Cerebellar cortex (tissue), 1 donor: Measurements from ENCODE around the gene POLR3C.
A peak's percentile ranks its signal among the peaks of the same experiment; 100 is the strongest.

ENCODE experiments used
- DNase-seq: peaks from one replicate; pipeline ENCODE4 v3.0.0-alpha.2; 2015; ENCODE audit warnings: low spot score

Gene POLR3C

GRCh38 chr1:145871994-145872924, 48.3 kb downstream of the POLR3C start:
- peak; percentile 67 for DNase-seq

GRCh38 chr1:145874646-145875045, 50.6 kb downstream of the POLR3C start:
- DNase-seq = no peak

GRCh38 chr1:145877923-145878486, 54.0 kb downstream of the POLR3C start:
- no peak for DNase-seq

- no peak for DNase-seq
These were observed 54.7 kb downstream of the POLR3C start for GRCh38 chr1:145878724-145879123.

GRCh38 chr1:145879775-145880174, 55.8 kb downstream of the POLR3C start:
- DNase-seq = no peak

GRCh38 chr1:145884675-145885074, 60.7 kb downstream of the POLR3C start:
- DNase-seq = no peak

- DNase-seq = peak; percentile 87
These were observed 61.8 kb downstream of the POLR3C start, which contains the start of gene ANKRD35 for GRCh38 chr1:145885738-145886287. Gene ANKRD35, minus strand, starts transcription at chr1:145885866. Its CDS starts 108 bp downstream, at chr1:145885758.

- no peak for DNase-seq
These were observed 62.4 kb downstream of the POLR3C start for GRCh38 chr1:145886390-145886789.

GRCh38 chr1:145886816-145887215, 62.8 kb downstream of the POLR3C start:
- DNase-seq = no peak

- DNase-seq = no peak
These were observed 63.6 kb downstream of the POLR3C start for GRCh38 chr1:145887631-145888030.

- DNase-seq = no peak
These were observed 65.7 kb downstream of the POLR3C start for GRCh38 chr1:145889722-145890121.

GRCh38 chr1:145891143-145891542, 67.1 kb downstream of the POLR3C start:
- DNase-seq = no peak

GRCh38 chr1:145891587-145892485, 67.8 kb downstream of the POLR3C start:
- DNase-seq = peak; percentile 98

GRCh38 chr1:145892486-145893087, 68.6 kb downstream of the POLR3C start:
- peak; percentile 34 for DNase-seq

- DNase-seq = no peak
These were observed 69.5 kb downstream of the POLR3C start for GRCh38 chr1:145893306-145894055.
